ENCODE results near the gene NAT16.

NAT16 gene

GRCh38 chr7:101151908-101152651 is 28.0 kb downstream of the NAT16 start:
- Histone ChIP-seq H3K79me2 (ENCODE audit: control insufficient read depth, low read length) (peaks cover 20% of the 10 kb centered on the region), H3K27me3 (ENCODE audit: control insufficient read depth, low read length) (peaks cover 34% of the 10 kb centered on the region), H3F3A (ENCODE audit: control insufficient read depth, insufficient read depth) (peaks cover 15% of the 10 kb centered on the region), H3K36me3 (ENCODE audit: control insufficient read depth, low read length) (peaks cover 12% of the 10 kb centered on the region), H4K20me1 (ENCODE audit: control insufficient read depth, insufficient read depth, low read depth, low read length) (no peaks in the 10 kb centered on the region), H3K4me1 (ENCODE audit: control insufficient read depth, low read length) (peaks cover 20% of the 10 kb centered on the region), H3K4me2 (ENCODE audit: low read length) (no peak overlapping the region), H3K4me3 (ENCODE audit: low read length) (no peak overlapping the region), H3K9me2 (replicated peaks; ENCODE audit: control insufficient read depth, low read length) (no peaks in the 10 kb centered on the region), H3K9me3 (ENCODE audit: control insufficient read depth, insufficient read depth, low read length) (no peaks in the 10 kb centered on the region), H3K27ac (ENCODE audit: low read depth, low read length) (no peak overlapping the region)
- TF ChIP-seq CTCF (IDR thresholded peaks at IDR 0.05; ENCODE audit: low read depth, low read length, poor library complexity, severe bottlenecking) (no peak), EZH2phosphoT487 (IDR thresholded peaks at IDR 0.05; ENCODE audit: borderline replicate concordance, low read length) (no peak)

GRCh38 chr7:101140746-101141382 is 39.2 kb downstream of the NAT16 start:
- TF ChIP-seq EZH2phosphoT487 (IDR thresholded peaks at IDR 0.05; ENCODE audit: borderline replicate concordance, low read length): no peak
- no peak for TF ChIP-seq CTCF (IDR thresholded peaks at IDR 0.05; ENCODE audit: low read depth, low read length, poor library complexity, severe bottlenecking)
- Histone ChIP-seq H3K27me3 (ENCODE audit: control insufficient read depth, low read length) (peaks cover 28% of the 10 kb centered on the region), H3K9me3 (ENCODE audit: control insufficient read depth, insufficient read depth, low read length) (no peaks in the 10 kb centered on the region), H4K20me1 (ENCODE audit: control insufficient read depth, insufficient read depth, low read depth, low read length) (0 out of 2 replicates have a peak, but pooled peaks cover 3% of the 10 kb centered on the region), H3K27ac (ENCODE audit: low read depth, low read length) (no peak overlapping the region), H3K4me1 (ENCODE audit: control insufficient read depth, low read length) (peaks cover 11% of the 10 kb centered on the region), H3K4me2 (ENCODE audit: low read length) (no peak overlapping the region), H3K9me2 (replicated peaks; ENCODE audit: control insufficient read depth, low read length) (no peaks in the 10 kb centered on the region), H3F3A (ENCODE audit: control insufficient read depth, insufficient read depth) (0 out of 2 replicates have a peak, but pooled peaks cover 2% of the 10 kb centered on the region), H3K79me2 (ENCODE audit: control insufficient read depth, low read length) (no peaks in the 10 kb centered on the region), H3K36me3 (ENCODE audit: control insufficient read depth, low read length) (no peaks in the 10 kb centered on the region), H3K4me3 (ENCODE audit: low read length) (no peak overlapping the region)

- no peaks in the 10 kb centered on the region for H3K79me2 ChIP-seq (ENCODE audit: control insufficient read depth, low read length)
- no peak overlapping the region for H3K4me3 ChIP-seq (ENCODE audit: low read length)
- H3K27ac ChIP-seq (ENCODE audit: low read depth, low read length): no peak overlapping the region
- H3K4me1 ChIP-seq (ENCODE audit: control insufficient read depth, low read length): peaks cover 11% of the 10 kb centered on the region
- no peak overlapping the region for H3K4me2 ChIP-seq (ENCODE audit: low read length)
- H3K27me3 ChIP-seq (ENCODE audit: control insufficient read depth, low read length): peaks cover 32% of the 10 kb centered on the region
- 0 out of 2 replicates have a peak, but pooled peaks cover 3% of the 10 kb centered on the region for H4K20me1 ChIP-seq (ENCODE audit: control insufficient read depth, insufficient read depth, low read depth, low read length)
- 0 out of 2 replicates have a peak, but pooled peaks cover 2% of the 10 kb centered on the region for H3F3A ChIP-seq (ENCODE audit: control insufficient read depth, insufficient read depth)
- no peaks in the 10 kb centered on the region for H3K36me3 ChIP-seq (ENCODE audit: control insufficient read depth, low read length)
- H3K9me2 ChIP-seq (replicated peaks; ENCODE audit: control insufficient read depth, low read length): no peaks in the 10 kb centered on the region
- no peaks in the 10 kb centered on the region for H3K9me3 ChIP-seq (ENCODE audit: control insufficient read depth, insufficient read depth, low read length)
- no peak for TF ChIP-seq CTCF (IDR thresholded peaks at IDR 0.05; ENCODE audit: low read depth, low read length, poor library complexity, severe bottlenecking)
- TF ChIP-seq EZH2phosphoT487 (IDR thresholded peaks at IDR 0.05; ENCODE audit: borderline replicate concordance, low read length): no peak
Observed at GRCh38 chr7:101140339-101140699, 39.8 kb downstream of the NAT16 start.

Measured in DOHH2 (cell line).